Measurements from ENCODE around the gene KRTAP20-1.

KRTAP20-1 gene

DNA sequence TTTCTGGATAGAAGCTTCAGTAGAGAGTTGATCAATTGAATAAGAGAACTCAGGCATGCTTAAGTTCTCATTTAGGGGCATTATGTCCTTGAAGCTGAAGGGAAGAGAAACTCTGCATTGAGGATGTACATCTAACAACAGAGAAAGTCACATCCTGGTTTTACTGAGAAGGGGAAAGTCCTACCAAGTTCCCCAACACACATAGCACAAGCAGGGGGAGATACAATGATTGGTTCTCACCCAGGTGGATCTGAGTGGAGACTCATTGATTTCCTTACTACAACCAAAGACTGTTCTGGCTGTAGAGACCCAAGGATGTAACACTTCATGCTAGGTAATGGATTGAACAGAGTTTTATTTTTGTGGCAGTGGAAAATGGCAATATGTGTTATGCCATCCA lies 1.0 kb upstream of the KRTAP20-1 start:
- peaks cover 6% of the 10 kb centered on the region; the same call in 1 of the 2 replicates for H3K9me3 ChIP-seq (ENCODE audit: control insufficient read depth, insufficient read depth, low read length)
- H3K27ac ChIP-seq (ENCODE audit: low read depth, low read length): no peak overlapping the region
- no peaks in the 10 kb centered on the region for H4K20me1 ChIP-seq (ENCODE audit: control insufficient read depth, insufficient read depth, low read depth, low read length)
- no peaks in the 10 kb centered on the region for H3K4me1 ChIP-seq (ENCODE audit: control insufficient read depth, low read length)
- no peaks in the 10 kb centered on the region for H3F3A ChIP-seq (ENCODE audit: control insufficient read depth, insufficient read depth)
- no peaks in the 10 kb centered on the region for H3K79me2 ChIP-seq (ENCODE audit: control insufficient read depth, low read length)
- H3K9me2 ChIP-seq (replicated peaks; ENCODE audit: control insufficient read depth, low read length): no peaks in the 10 kb centered on the region
- H3K36me3 ChIP-seq (ENCODE audit: control insufficient read depth, low read length): no peaks in the 10 kb centered on the region
- no peak overlapping the region for H3K4me3 ChIP-seq (ENCODE audit: low read length)
- H3K27me3 ChIP-seq (ENCODE audit: control insufficient read depth, low read length): no peaks in the 10 kb centered on the region
- no peak for TF ChIP-seq CTCF (IDR thresholded peaks at IDR 0.05; ENCODE audit: low read depth, low read length, poor library complexity, severe bottlenecking)
- TF ChIP-seq EZH2phosphoT487 (IDR thresholded peaks at IDR 0.05; ENCODE audit: borderline replicate concordance, low read length): no peak
- no peak overlapping the region for H3K4me2 ChIP-seq (ENCODE audit: low read length)

DNA sequence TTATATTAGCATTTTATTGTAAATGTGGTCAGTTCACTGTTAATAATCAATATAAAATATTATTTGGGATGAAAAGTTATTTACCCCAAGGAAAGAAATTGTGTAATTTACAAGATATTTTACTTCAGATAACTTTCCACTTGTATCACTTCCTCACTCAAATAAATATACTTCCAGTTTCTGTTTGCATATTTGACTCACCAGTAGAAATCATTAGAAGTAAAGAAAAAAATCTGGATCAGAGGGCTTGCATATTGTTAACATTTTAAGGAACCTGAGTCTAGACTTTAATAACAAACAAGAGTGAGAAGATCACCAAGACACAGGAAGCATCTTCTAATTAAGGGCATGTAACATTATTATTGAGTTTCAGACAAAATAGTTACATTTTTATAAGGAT lies 3.9 kb downstream of the KRTAP20-1 start:
- Histone ChIP-seq H4K20me1 (ENCODE audit: control insufficient read depth, insufficient read depth, low read depth, low read length) (no peaks in the 10 kb centered on the region), H3K36me3 (ENCODE audit: control insufficient read depth, low read length) (no peaks in the 10 kb centered on the region), H3K4me2 (ENCODE audit: low read length) (no peak overlapping the region), H3K4me1 (ENCODE audit: control insufficient read depth, low read length) (no peaks in the 10 kb centered on the region), H3K79me2 (ENCODE audit: control insufficient read depth, low read length) (no peaks in the 10 kb centered on the region), H3K9me3 (ENCODE audit: control insufficient read depth, insufficient read depth, low read length) (peaks cover 2% of the 10 kb centered on the region; the same call in 1 of the 2 replicates), H3K4me3 (ENCODE audit: low read length) (no peak overlapping the region), H3K27me3 (ENCODE audit: control insufficient read depth, low read length) (no peaks in the 10 kb centered on the region), H3K27ac (ENCODE audit: low read depth, low read length) (no peak overlapping the region), H3F3A (ENCODE audit: control insufficient read depth, insufficient read depth) (no peaks in the 10 kb centered on the region), H3K9me2 (replicated peaks; ENCODE audit: control insufficient read depth, low read length) (no peaks in the 10 kb centered on the region)
- TF ChIP-seq EZH2phosphoT487 (IDR thresholded peaks at IDR 0.05; ENCODE audit: borderline replicate concordance, low read length) (no peak), CTCF (IDR thresholded peaks at IDR 0.05; ENCODE audit: low read depth, low read length, poor library complexity, severe bottlenecking) (no peak)

DNA sequence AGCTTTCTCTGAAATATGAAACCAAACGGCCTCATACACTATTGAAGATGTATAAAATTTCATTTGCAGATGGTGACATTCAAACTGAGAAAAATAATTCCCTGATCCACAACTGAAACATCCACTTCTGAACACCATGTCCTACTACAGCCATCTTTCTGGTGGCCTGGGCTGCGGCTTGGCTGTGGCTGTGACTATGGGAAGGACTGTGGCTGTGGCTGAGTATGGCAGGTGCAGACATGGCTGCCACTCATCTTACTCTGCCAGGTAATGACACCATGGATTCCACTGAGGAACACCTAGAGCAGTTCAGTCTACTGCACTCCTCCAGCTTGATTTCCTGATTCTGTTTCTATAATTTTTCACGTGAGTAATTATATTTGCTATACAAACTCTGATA lies 4.3 kb downstream of the KRTAP20-1 start, which contains the start of gene KRTAP20-4:
Gene KRTAP20-4 (plus strand): TSS at position 106 of the 400 bp plus-strand sequence.
- Histone ChIP-seq H4K20me1 (ENCODE audit: control insufficient read depth, insufficient read depth, low read depth, low read length) (no peaks in the 10 kb centered on the region), H3K36me3 (ENCODE audit: control insufficient read depth, low read length) (no peaks in the 10 kb centered on the region)

GRCh38 chr21:30623362-30623761 lies 7.1 kb downstream of the KRTAP20-1 start:
- Histone ChIP-seq H3K9me2 (replicated peaks; ENCODE audit: control insufficient read depth, low read length) (no peaks in the 10 kb centered on the region), H3K4me1 (ENCODE audit: control insufficient read depth, low read length) (no peaks in the 10 kb centered on the region), H3K27ac (ENCODE audit: low read depth, low read length) (no peak overlapping the region), H3K9me3 (ENCODE audit: control insufficient read depth, insufficient read depth, low read length) (peaks cover 2% of the 10 kb centered on the region; the same call in 1 of the 2 replicates), H3K4me2 (ENCODE audit: low read length) (no peak overlapping the region), H3K36me3 (ENCODE audit: control insufficient read depth, low read length) (no peaks in the 10 kb centered on the region), H3K79me2 (ENCODE audit: control insufficient read depth, low read length) (no peaks in the 10 kb centered on the region), H4K20me1 (ENCODE audit: control insufficient read depth, insufficient read depth, low read depth, low read length) (no peaks in the 10 kb centered on the region), H3K4me3 (ENCODE audit: low read length) (no peak overlapping the region), H3F3A (ENCODE audit: control insufficient read depth, insufficient read depth) (no peaks in the 10 kb centered on the region), H3K27me3 (ENCODE audit: control insufficient read depth, low read length) (no peaks in the 10 kb centered on the region)
- TF ChIP-seq EZH2phosphoT487 (IDR thresholded peaks at IDR 0.05; ENCODE audit: borderline replicate concordance, low read length) (no peak), CTCF (IDR thresholded peaks at IDR 0.05; ENCODE audit: low read depth, low read length, poor library complexity, severe bottlenecking) (no peak)

More for the DNA sequence above, 4.3 kb downstream of the KRTAP20-1 start, which contains the start of gene KRTAP20-4:
- no peak for TF ChIP-seq EZH2phosphoT487 (IDR thresholded peaks at IDR 0.05; ENCODE audit: borderline replicate concordance, low read length)
- no peaks in the 10 kb centered on the region for H3K79me2 ChIP-seq (ENCODE audit: control insufficient read depth, low read length)
- H3K9me3 ChIP-seq (ENCODE audit: control insufficient read depth, insufficient read depth, low read length): peaks cover 2% of the 10 kb centered on the region; the same call in 1 of the 2 replicates
- H3K4me3 ChIP-seq (ENCODE audit: low read length): no peak within 1 kb of the TSS
- H3F3A ChIP-seq (ENCODE audit: control insufficient read depth, insufficient read depth): no peaks in the 10 kb centered on the region
- no peak within 1 kb of the TSS for H3K27ac ChIP-seq (ENCODE audit: low read depth, low read length)
- no peaks in the 10 kb centered on the region for H3K9me2 ChIP-seq (replicated peaks; ENCODE audit: control insufficient read depth, low read length)
- H3K27me3 ChIP-seq (ENCODE audit: control insufficient read depth, low read length): no peaks in the 10 kb centered on the region
- no peak within 1 kb of the TSS for H3K4me2 ChIP-seq (ENCODE audit: low read length)
- no peaks in the 10 kb centered on the region for H3K4me1 ChIP-seq (ENCODE audit: control insufficient read depth, low read length)

All from DOHH2 (cell line).